Neural cell (in vitro differentiated cells): ENCODE results near the gene EYA3. TPM values are rescaled to one million over a fixed set of nuclear protein-coding genes. Genes with fewer than 3 reads are reported as not detected.

Experiments
- H2AFZ ChIP-seq: fragments of 200-600, 300-800 bp; sonication (generic), shearing (Covaris generic); 2 replicates; pipeline ENCODE4 v1.6.0; 2014; ENCODE audit warnings: low read depth, mild to moderate bottlenecking, antibody characterized with exemption, low read length, moderate library complexity
- H3F3A ChIP-seq: fragments of 200-600 bp; shearing (Covaris generic); 2 replicates; pipeline ENCODE4 v1.6.1; 2016; ENCODE audit warnings: mild to moderate bottlenecking, moderate library complexity, mixed read lengths, antibody characterized with exemption, low read length; ENCODE audit not compliant: insufficient read depth, poor library complexity, severe bottlenecking
- H3K27ac ChIP-seq: fragments of 200-600, 300-800 bp; sonication (generic), shearing (Covaris generic); 2 replicates; pipeline ENCODE4 v1.5.1; 2014; ENCODE audit warnings: mild to moderate bottlenecking, low read length, moderate library complexity
- H3K27me3 ChIP-seq: fragments of 300-800, 200-600 bp; sonication (generic), shearing (Covaris generic); 2 replicates; pipeline ENCODE4 v1.6.0; 2014; ENCODE audit warnings: mild to moderate bottlenecking, low read depth, low read length, moderate library complexity; ENCODE audit not compliant: insufficient read depth
- H3K36me3 ChIP-seq: fragments of 300-800, 200-600 bp; sonication (generic), shearing (Covaris generic); 2 replicates; pipeline ENCODE4 v1.5.1; 2014; ENCODE audit warnings: mild to moderate bottlenecking, antibody characterized with exemption, low read length, moderate library complexity; ENCODE audit not compliant: insufficient read depth
- H3K4me2 ChIP-seq: fragments of 300-800, 200-600 bp; sonication (generic), shearing (Covaris generic); 2 replicates; pipeline ENCODE4 v1.6.0; 2014; ENCODE audit warnings: mild to moderate bottlenecking, low read length
- H3K4me3 ChIP-seq: fragments of 300-800, 200-600 bp; sonication (generic), shearing (Covaris generic); 2 replicates; pipeline ENCODE4 v1.5.1; 2014; ENCODE audit warnings: mild to moderate bottlenecking, low read length, moderate library complexity
- H3K79me2 ChIP-seq: fragments of 200-600 bp; shearing (Covaris generic); replicated peaks from 2 replicates; pipeline ENCODE4 v1.6.0; 2014; ENCODE audit warnings: mild to moderate bottlenecking, low read length, moderate library complexity; ENCODE audit not compliant: insufficient read depth
- H3K9ac ChIP-seq: fragments of 300-800, 200-600 bp; sonication (generic), shearing (Covaris generic); 2 replicates; pipeline ENCODE4 v1.6.1; 2016; ENCODE audit warnings: mild to moderate bottlenecking, low read length, mixed read lengths
- H3K9me2 ChIP-seq: fragments of 200-600 bp; shearing (Covaris generic); 2 replicates; pipeline ENCODE4 v1.6.1; 2016; ENCODE audit warnings: mild to moderate bottlenecking, low read length, mixed read lengths; ENCODE audit not compliant: insufficient read depth
- H3K9me3 ChIP-seq: fragments of 200-600, 300-800 bp; sonication (generic), shearing (Covaris generic); 2 replicates; pipeline ENCODE4 v1.6.1; 2016; ENCODE audit warnings: mild to moderate bottlenecking, mixed run types, low read length, moderate library complexity, mixed read lengths
- H4K20me1 ChIP-seq: fragments of 200-600 bp; shearing (Covaris generic); 2 replicates; pipeline ENCODE4 v1.6.1; 2016; ENCODE audit warnings: mild to moderate bottlenecking, mixed run types; ENCODE audit not compliant: insufficient read depth
- CTCF ChIP-seq: fragments of 450-650 bp; IDR thresholded peaks from 2 replicates; pipeline ENCODE4 v1.5.1; 2014; ENCODE audit warnings: antibody characterized with exemption, mild to moderate bottlenecking, moderate library complexity; ENCODE audit not compliant: poor library complexity, severe bottlenecking
- EP300 ChIP-seq: fragments of 450-650 bp; conservative IDR thresholded peaks from 2 replicates; pipeline ENCODE4 v1.6.1; 2014; ENCODE audit warnings: antibody characterized with exemption, mild to moderate bottlenecking, moderate library complexity; ENCODE audit not compliant: poor library complexity, severe bottlenecking
- EZH2 ChIP-seq: fragments of 200-600, 300-800 bp; shearing (Covaris generic), sonication (generic); IDR thresholded peaks from 2 replicates; pipeline ENCODE4 v1.6.1; 2014; ENCODE audit warnings: antibody characterized with exemption, low read length, borderline replicate concordance, mild to moderate bottlenecking; ENCODE audit not compliant: insufficient read depth, poor library complexity, severe bottlenecking
- MXI1 ChIP-seq: fragments of 450-650 bp; conservative IDR thresholded peaks from 2 replicates; pipeline ENCODE4 v1.6.1; 2014; ENCODE audit warnings: antibody characterized with exemption, mild to moderate bottlenecking; ENCODE audit not compliant: poor library complexity, severe bottlenecking
- POLR2AphosphoS5 ChIP-seq: IDR thresholded peaks from 2 replicates; pipeline ENCODE4 v1.6.1; 2012
- RAD21 ChIP-seq: fragments of 450-650 bp; conservative IDR thresholded peaks from 2 replicates; pipeline ENCODE4 v1.6.1; 2014; ENCODE audit warnings: antibody characterized with exemption, mild to moderate bottlenecking, moderate library complexity
- REST ChIP-seq: IDR thresholded peaks from 2 replicates; pipeline ENCODE4 v1.6.1; 2012; ENCODE audit warnings: borderline replicate concordance
- SMC3 ChIP-seq: fragments of 450-650 bp; conservative IDR thresholded peaks from 2 replicates; pipeline ENCODE4 v1.6.1; 2014; ENCODE audit warnings: antibody characterized with exemption, mild to moderate bottlenecking, moderate library complexity; ENCODE audit not compliant: poor library complexity
- TAF1 ChIP-seq: IDR thresholded peaks from 2 replicates; pipeline ENCODE4 v1.6.1; 2012; ENCODE audit warnings: low read depth
- polyA plus RNA-seq: library from polyadenylated mRNA; depleted of rRNA; stranded (reverse); fragments of >200 nt; gene quantifications from 2 replicates; pipeline ENCODE4 v1.2.3, GENCODE V29; 2014

The EYA3 gene
- polyA plus RNA-seq, 1 donor from 2014 or later, result 11.2 TPM

DNA sequence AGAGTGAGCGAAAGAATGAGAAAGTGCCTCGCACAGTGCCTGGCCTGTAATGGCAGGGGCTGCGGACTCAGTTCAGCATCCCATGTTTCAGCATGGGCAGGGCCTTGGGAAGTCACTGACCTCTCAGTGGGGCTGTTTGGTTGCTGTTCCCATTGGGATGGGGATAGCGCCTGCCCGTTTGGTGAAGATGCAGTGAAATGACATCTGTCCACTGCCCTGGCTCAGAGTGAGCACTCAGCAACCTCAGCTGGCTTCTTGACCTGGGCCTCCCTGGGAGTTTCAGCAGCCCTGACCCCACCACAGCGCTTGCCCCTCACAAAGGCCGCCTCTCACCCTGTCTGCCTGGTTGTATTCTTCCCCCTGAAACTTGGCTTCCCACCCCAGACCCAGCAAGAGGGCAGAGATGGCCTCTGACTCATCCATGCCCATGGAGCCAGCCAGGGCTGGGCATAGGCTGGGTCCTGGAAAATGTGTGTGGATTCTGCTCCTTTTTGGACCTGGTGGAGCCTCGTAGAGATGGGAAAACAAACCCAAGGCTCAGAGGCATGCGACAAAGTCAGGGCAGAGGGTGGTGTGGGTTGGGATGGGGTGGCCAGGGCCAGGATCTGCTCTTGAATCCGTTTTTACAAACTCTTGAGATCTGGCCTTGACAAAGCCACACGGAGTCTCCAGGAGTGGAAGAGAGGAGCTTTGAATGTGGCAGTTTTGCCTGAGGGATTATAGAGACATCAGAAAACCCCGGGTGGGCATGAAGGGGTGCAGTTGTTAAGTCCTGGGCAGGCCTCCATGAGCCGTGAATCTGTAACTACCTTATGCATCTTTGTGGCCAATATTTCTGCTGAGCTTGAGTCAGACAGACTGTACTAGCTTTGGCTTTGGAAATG lies 127.4 kb downstream of the EYA3 start:
- Histone ChIP-seq H3K4me2 (no peak overlapping the region), H2AFZ (no peak overlapping the region), H3K9me2 (no peaks in the 10 kb centered on the region), H3K27ac (no peak overlapping the region), H3K9ac (no peak overlapping the region), H3K27me3 (no peaks in the 10 kb centered on the region), H3K36me3 (no peaks in the 10 kb centered on the region), H3K79me2 (no peaks in the 10 kb centered on the region), H4K20me1 (no peaks in the 10 kb centered on the region), H3K4me3 (no peak overlapping the region), H3F3A (no peaks in the 10 kb centered on the region), H3K9me3 (no peaks in the 10 kb centered on the region)
- TF ChIP-seq CTCF (no peak), RAD21 (no peak), EZH2 (no peak), EP300 (no peak), POLR2AphosphoS5 (no peak), REST (no peak)

DNA sequence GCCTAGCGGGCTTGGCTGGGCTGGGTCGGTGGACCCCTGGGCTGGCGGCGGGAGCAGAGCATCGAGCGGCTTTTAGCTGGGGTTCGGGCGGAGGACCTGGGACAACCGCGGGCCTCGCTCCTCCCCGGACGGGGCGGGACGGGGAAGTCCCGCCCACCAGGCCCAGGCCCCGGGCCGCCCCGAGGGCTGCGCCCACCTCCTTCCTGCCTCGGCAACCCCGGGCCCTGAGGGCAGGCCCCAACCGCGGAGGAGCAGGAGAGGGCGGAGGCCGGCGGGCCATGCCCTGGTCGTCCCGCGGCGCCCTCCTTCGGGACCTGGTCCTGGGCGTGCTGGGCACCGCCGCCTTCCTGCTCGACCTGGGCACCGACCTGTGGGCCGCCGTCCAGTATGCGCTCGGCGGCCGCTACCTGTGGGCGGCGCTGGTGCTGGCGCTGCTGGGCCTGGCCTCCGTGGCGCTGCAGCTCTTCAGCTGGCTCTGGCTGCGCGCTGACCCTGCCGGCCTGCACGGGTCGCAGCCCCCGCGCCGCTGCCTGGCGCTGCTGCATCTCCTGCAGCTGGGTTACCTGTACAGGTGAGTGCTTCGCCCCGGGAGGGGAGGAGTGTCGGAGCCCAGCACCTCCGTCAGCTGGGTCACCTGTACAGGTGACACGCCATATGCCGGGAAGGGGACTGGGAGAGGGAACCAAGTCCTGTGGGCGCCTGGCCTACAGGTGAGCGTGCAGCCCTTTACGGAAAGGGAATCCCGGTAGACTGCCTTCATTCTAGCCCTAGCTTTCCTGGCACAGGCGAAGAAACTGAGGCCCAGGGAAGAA lies 128.4 kb downstream of the EYA3 start, which contains the start of gene XKR8:
Gene XKR8, plus strand, starts transcription at position 182 of the 812 bp plus-strand sequence. Its CDS starts 97 bp downstream, at position 279.
- Histone ChIP-seq H3K9me3 (no peaks in the 10 kb centered on the region), H3K27me3 (no peaks in the 10 kb centered on the region), H3K9ac (no peak within 1 kb of the TSS), H2AFZ (no peak within 1 kb of the TSS), H3K27ac (no peak within 1 kb of the TSS), H3F3A (no peaks in the 10 kb centered on the region), H3K4me2 (no peak within 1 kb of the TSS), H4K20me1 (no peaks in the 10 kb centered on the region), H3K9me2 (no peaks in the 10 kb centered on the region), H3K36me3 (no peaks in the 10 kb centered on the region), H3K4me3 (no peak within 1 kb of the TSS), H3K79me2 (no peaks in the 10 kb centered on the region)
- TF ChIP-seq TAF1 (no peak), REST (no peak), POLR2AphosphoS5 (no peak), CTCF (no peak), MXI1 (no peak), EZH2 (no peak), EP300 (no peak), RAD21 (no peak), SMC3 (no peak)
